Measurements from ENCODE around the gene CACNG7.
A peak's percentile ranks its signal among the peaks of the same experiment; 100 is the strongest.

Gene CACNG7

DNA sequence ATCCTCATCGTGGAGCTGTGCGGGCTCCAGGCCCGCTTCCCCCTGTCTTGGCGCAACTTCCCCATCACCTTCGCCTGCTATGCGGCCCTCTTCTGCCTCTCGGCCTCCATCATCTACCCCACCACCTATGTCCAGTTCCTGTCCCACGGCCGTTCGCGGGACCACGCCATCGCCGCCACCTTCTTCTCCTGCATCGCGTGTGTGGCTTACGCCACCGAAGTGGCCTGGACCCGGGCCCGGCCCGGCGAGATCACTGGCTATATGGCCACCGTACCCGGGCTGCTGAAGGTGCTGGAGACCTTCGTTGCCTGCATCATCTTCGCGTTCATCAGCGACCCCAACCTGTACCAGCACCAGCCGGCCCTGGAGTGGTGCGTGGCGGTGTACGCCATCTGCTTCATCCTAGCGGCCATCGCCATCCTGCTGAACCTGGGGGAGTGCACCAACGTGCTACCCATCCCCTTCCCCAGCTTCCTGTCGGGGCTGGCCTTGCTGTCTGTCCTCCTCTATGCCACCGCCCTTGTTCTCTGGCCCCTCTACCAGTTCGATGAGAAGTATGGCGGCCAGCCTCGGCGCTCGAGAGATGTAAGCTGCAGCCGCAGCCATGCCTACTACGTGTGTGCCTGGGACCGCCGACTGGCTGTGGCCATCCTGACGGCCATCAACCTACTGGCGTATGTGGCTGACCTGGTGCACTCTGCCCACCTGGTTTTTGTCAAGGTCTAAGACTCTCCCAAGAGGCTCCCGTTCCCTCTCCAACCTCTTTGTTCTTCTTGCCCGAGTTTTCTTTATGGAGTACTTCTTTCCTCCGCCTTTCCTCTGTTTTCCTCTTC lies 35.1 kb upstream of the CACNG7 start:
- DNase-seq (ENCODE audit: insufficient read length, low spot score), result no peak
- TF ChIP-seq POLR2A (IDR thresholded peaks at IDR 0.05; ENCODE audit: low read depth, low read length), result no peak
- no peak for FAIRE-seq

DNA sequence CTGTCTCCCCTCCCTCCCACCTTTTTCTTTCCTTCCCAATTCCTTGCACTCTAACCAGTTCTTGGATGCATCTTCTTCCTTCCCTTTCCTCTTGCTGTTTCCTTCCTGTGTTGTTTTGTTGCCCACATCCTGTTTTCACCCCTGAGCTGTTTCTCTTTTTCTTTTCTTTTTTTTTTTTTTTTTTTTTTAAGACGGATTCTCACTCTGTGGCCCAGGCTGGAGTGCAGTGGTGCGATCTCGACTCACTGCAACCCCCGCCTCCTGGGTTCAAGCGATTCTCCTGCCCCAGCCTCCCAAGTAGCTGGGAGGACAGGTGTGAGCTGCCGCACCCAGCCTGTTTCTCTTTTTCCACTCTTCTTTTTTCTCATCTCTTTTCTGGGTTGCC lies 34.5 kb upstream of the CACNG7 start:
- FAIRE-seq (no peak), DNase-seq (ENCODE audit: insufficient read length, low spot score) (no peak)
- no peak for TF ChIP-seq POLR2A (IDR thresholded peaks at IDR 0.05; ENCODE audit: low read depth, low read length)

DNA sequence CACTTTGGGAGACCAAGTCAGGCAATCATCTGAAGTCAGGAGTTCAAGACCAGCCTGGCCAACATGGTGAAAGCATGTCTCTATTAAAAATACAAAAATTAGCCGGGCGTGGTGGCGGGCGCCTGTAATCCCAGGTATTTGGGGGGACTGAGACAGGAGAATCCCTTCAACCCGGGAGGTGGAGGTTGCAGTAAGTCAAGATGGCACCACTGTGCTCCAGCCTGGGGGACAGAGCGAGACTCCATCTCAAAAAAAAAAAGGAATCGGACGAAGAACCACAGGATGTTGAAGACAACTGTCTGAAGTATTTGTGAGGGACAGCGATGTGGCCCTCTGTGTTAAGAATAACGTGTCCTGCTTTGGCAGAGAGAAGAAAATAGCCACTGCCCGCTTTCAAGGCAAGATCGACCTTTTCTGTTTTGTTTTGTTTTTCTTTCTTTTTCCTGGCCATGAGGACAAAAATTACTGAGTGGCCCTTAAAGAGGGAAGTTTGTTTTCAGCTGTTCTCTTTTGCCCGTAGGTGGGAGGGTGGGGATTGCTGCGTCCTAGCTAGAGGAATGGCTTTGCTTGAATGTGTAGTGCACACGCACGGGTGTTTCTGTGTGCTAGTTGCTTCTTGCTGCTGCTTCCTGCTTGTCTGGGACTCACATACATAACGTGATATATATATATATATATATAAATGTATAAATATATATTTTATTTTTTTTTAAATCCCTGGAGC lies 33.3 kb upstream of the CACNG7 start:
- no peak for DNase-seq (ENCODE audit: insufficient read length, low spot score)
- no peak for FAIRE-seq
- TF ChIP-seq POLR2A (IDR thresholded peaks at IDR 0.05; ENCODE audit: low read depth, low read length), result no peak

DNA sequence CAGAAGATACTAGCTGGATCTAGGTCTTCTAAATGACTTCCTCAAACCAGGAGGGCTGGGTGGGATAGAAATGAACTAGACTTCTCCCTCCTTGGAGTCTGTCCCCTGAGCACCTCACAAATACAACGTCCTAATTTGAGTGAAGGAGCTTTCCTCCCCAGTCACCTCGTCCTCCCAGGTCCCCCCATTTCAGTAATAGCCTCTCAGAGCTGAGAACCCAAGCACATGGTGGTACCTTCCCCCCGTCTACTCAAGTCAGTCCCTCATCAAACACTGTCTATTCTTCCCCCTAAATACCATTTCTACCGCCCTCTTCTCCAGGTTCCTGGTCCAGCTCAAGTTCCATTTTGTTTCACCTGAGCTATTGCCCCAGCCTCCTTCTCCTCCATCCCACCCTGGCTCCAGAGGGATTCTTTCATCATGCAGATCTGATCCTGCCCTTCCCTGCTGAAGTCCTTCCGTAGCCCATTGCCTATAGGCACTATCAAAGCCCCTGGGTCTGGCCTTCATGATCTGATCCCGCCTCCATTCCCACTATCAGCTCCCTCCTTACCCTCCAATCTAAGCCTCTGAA lies 32.3 kb upstream of the CACNG7 start:
- DNase-seq (ENCODE audit: insufficient read length, low spot score), result no peak
- no peak for TF ChIP-seq POLR2A (IDR thresholded peaks at IDR 0.05; ENCODE audit: low read depth, low read length)
- FAIRE-seq, result no peak

DNA sequence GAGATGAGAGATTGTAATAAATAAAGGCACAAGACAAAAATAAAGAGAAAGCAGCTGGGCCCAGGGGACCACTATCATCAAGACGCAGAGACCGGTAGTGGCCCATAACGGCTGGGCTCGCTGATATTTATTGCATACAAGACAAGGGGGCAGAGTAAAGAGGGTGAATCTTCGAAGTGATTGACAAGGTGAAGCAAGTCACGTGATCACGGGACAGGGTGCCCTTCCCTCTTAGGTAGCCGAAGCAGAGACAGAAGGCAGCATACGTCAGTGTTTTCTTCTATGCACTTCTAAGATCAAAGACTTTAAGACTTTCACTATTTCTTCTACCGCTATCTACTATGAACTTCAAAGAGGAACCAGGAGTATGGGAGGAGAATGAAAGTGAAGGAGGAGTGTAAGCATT lies 31.7 kb upstream of the CACNG7 start:
- FAIRE-seq (no peak), DNase-seq (ENCODE audit: insufficient read length, low spot score) (no peak)
- no peak for TF ChIP-seq POLR2A (IDR thresholded peaks at IDR 0.05; ENCODE audit: low read depth, low read length)

DNA sequence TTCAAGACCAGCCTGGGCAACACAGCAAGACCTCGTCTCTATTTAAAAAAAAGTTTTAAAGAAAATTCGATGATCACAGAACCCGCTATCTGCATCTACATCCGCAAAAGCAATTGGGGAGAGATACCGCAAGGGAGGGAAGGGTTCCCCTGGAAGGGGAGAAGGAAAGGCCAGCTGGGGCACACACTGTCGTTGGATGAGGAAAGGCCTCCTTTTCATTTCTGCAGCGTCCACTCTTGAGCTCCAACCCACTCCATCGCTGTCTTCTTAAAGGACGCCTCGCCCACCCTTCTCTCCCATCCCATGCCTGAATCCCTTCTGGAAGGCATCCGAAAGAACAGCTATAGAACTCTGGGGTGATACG lies 30.3 kb upstream of the CACNG7 start:
- DNase-seq (ENCODE audit: insufficient read length, low spot score), result no peak
- no peak for TF ChIP-seq POLR2A (IDR thresholded peaks at IDR 0.05; ENCODE audit: low read depth, low read length)
- no peak for FAIRE-seq

DNA sequence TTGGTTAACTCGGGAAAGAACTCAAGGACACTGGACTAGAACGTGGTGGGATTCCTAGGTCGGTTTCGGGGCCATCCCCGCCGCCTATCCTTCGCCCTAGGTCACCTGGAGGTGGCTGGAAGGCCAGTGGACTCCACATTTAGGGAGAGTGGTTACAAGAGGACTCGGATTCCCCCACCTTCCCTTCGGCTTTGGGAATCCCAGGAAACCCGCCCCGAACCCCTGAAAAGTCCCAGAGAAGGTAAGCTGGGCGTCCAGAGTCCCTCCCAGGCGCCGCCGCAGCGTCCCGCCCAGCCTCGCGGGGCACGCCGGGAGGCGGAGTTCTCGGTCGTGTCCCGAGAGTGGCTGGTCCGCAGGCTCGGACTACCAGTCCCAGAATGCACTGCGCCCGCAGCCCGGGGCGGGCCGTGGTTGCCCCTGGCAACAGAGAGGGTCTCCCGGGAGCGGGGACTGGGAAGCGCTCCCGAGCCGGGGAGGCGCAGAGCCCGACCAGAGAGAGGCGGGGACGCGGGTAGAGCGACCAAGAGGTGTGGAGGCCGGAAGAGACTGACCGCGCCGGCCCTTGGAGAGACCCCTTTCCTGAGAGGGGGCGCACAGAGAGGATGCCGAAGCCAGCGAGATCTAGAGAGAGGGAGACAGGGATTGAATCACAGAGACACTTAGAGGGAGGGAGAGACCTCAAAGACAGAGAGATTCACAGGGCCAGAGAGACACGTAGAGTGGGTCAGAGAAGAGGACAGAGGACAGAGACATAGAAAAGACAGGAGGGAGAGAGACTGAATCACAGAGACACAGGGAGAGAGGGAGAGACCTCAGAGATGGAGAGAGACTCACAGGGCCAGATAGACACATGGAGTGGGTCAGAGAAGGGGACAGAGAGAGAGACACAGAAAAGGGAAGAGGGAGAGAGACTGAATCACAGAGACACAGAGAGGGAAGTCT lies 29.7 kb upstream of the CACNG7 start:
- FAIRE-seq (peak; percentile 15), DNase-seq (ENCODE audit: insufficient read length, low spot score) (peak; percentile 95)
- TF ChIP-seq POLR2A (IDR thresholded peaks at IDR 0.05; ENCODE audit: low read depth, low read length), result no peak

DNA sequence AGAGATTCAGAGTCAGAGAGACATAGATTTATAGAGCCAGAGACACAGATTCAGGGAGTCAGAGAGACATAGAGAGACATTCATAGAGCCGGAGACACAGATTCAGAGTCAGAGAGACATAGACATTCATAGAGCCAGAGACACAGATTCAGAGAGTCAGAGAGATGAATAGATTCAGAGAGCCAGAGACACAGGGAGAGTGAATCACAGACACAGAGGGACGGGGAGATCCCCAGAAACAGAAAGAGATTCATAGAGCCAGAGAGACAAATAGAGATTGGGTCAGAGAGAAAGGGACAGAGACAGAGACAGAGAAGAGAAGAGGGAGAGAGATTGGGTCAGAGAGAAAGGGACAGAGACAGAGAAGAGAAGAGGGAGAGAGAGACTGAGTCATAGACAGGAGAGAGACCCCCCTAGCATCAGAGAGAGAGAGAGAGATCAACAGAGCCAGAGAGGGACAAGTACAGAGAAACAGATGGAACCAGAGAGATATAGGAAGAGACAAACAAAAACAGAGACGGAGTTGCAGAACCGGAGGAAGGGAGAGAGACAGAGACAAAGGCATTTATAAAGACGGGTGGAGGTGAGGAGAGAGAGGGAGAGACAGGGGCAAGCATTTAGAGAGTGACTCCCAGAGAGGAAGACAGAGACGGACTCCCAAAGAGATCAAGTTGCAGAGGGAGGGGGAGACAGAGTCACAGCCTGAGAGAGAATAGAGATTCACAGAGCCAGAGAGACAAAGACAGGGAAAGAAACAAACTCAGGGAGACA lies 28.2 kb upstream of the CACNG7 start:
- no peak for TF ChIP-seq POLR2A (IDR thresholded peaks at IDR 0.05; ENCODE audit: low read depth, low read length)
- FAIRE-seq (no peak), DNase-seq (ENCODE audit: insufficient read length, low spot score) (no peak)

DNA sequence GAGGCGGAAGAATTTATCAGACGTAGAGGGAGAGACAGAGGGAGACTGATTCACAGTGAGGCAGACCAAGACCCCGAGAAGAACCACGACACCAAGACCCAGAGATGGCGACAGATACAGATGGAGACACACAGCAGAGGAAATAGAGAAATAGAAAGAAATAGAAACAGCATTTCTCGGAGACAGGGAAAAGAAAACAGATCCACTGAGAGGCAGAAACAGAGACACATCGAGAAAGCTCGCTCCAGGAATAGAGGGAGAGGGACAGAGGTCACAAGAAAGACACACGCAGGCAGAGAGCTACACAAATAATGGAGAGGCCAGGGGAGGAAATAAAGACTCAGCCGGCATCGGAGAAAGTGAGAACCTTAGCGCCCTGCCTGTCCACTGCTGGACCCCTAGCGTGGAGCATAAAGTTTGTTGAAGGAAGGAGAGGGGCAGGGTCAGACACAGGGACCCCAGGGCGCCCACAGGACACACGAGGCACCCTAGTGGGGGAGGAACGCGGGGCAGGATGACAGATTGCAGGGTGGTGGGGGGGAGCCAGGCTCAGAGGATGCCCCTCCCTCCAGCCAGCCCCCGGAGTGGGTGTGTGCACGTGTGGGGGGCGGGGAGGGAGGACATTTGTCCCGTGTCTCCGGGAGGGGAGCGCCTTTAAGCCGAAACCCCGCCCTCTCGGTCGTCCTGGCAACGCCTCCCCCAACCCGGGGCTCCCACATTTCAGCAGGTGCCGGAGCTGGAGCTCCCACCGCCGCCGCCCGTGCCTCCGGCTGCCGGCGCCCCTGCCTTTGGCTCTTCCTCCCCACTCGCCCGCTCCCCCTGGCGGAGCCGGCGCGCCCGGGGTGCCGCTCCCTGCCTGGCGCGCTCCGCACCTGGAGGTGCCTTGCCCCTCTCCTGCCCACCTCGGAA lies 27.3 kb upstream of the CACNG7 start, which contains the start of gene PRKCG:
Gene PRKCG, plus strand, starts transcription at position 716 of the 909 bp plus-strand sequence. CDS start 298 bp downstream, outside the sequence.
- DNase-seq (ENCODE audit: insufficient read length, low spot score), result peak; percentile 56
- TF ChIP-seq POLR2A (IDR thresholded peaks at IDR 0.05; ENCODE audit: low read depth, low read length), result no peak
- no peak for FAIRE-seq

DNA sequence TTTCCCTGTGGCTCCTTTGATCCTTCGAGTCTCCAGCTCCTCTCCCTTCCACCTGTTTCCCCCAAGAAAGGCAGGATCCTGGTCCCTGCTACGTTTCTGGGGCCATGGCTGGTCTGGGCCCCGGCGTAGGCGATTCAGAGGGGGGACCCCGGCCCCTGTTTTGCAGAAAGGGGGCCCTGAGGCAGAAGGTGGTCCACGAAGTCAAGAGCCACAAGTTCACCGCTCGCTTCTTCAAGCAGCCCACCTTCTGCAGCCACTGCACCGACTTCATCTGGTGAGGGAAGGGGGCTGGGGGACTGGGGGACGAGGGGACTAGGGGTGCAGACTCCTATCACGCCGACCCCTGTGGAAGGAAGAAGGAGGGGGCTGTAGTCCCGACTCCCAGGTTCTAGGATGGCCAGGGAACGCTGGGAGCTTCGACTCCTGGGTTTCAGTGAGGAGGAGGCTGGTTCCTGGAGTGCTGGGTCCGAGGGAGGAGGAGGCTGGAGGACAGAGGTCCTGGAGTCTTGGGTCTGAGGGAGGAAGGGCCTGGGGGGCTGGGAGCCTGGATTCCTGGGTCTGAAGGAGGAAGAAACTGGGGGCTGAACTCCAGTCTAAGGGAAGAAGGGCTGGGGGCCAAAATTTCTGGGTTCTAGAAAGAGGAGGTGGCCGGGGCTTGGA lies 26.6 kb upstream of the CACNG7 start:
- DNase-seq (ENCODE audit: insufficient read length, low spot score) (no peak), FAIRE-seq (no peak)
- no peak for TF ChIP-seq POLR2A (IDR thresholded peaks at IDR 0.05; ENCODE audit: low read depth, low read length)

DNA sequence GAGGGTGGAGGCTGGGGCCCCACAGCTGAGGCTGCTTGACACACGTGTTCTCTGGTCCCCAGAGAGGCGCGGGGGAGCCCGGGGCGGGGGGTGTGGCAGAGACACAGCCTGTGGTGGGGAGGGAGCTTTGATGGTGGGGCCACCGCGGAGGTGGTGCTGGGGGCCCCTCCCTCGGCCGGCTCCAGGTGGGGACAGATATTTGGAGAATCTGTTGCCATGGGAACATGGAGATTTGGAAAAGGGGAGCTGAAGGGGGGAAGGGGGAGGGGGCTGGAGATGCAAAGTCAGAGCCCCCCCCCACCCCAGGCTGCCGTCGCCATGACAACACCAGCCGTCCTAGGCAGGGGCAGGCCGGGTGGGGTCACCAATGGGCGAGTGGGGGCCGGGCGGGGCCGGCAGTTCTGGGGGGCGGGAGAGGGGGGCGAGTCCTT lies 25.8 kb upstream of the CACNG7 start:
- FAIRE-seq (no peak), DNase-seq (ENCODE audit: insufficient read length, low spot score) (no peak)
- TF ChIP-seq POLR2A (IDR thresholded peaks at IDR 0.05; ENCODE audit: low read depth, low read length), result no peak

Data from H54 (cell line).